DND-41 (cell line): ENCODE data around the gene COL4A1.

Source experiments
- ATAC-seq: fragments of 200-7000 bp; cut with Tn5 transposase; 3 replicates; pipeline ENCODE4 v1.9.1; 2021; ENCODE audit warnings: low read depth; ENCODE audit not compliant: insufficient read depth
- DNase-seq: peaks from one replicate; pipeline ENCODE4 v3.0.0-alpha.2; 2020
- H2AFZ ChIP-seq: 2 replicates; pipeline ENCODE4 v1.6.0; 2012; ENCODE audit warnings: low read depth, low read length
- H3K27ac ChIP-seq: 2 replicates; pipeline ENCODE4 v1.5.1; 2012; ENCODE audit warnings: low read length, inconsistent platforms
- H3K27me3 ChIP-seq: fragments of 200-600 bp; sonication (generic); 2 replicates; pipeline ENCODE4 v1.6.0; 2012; ENCODE audit warnings: low read length, mild to moderate bottlenecking, inconsistent platforms; ENCODE audit not compliant: insufficient read depth, poor library complexity
- H3K36me3 ChIP-seq: 2 replicates; pipeline ENCODE4 v1.5.1; 2012; ENCODE audit warnings: low read length, inconsistent platforms; ENCODE audit not compliant: insufficient read depth
- H3K4me1 ChIP-seq: 2 replicates; pipeline ENCODE4 v1.5.1; 2012; ENCODE audit warnings: mild to moderate bottlenecking, low read length; ENCODE audit not compliant: insufficient read depth
- H3K4me2 ChIP-seq: 2 replicates; pipeline ENCODE4 v1.6.0; 2012; ENCODE audit warnings: mild to moderate bottlenecking, moderate library complexity, low read length, inconsistent platforms; ENCODE audit not compliant: insufficient read depth
- H3K4me3 ChIP-seq, 2 experiments: fragments of 200-600 bp in 1 of 2; shearing (Covaris generic) in 1 of 2; 2 replicates each; pipeline ENCODE4 v1.5.1; 2012 to 2016; ENCODE audit warnings: inconsistent platforms in 2 of 2, low read length in 2 of 2, mild to moderate bottlenecking in 2 of 2, low read depth in 1 of 2, moderate library complexity in 1 of 2
- H3K79me2 ChIP-seq: 2 replicates; pipeline ENCODE4 v1.6.0; 2012; ENCODE audit warnings: low read length, inconsistent platforms; ENCODE audit not compliant: insufficient read depth
- H3K9ac ChIP-seq: 2 replicates; pipeline ENCODE4 v1.6.0; 2012; ENCODE audit warnings: low read depth, mild to moderate bottlenecking, inconsistent platforms, low read length, moderate library complexity
- H3K9me3 ChIP-seq: 2 replicates; pipeline ENCODE4 v1.5.1; 2012; ENCODE audit warnings: low read length, moderate library complexity, mild to moderate bottlenecking, inconsistent platforms; ENCODE audit not compliant: insufficient read depth, severe bottlenecking
- H4K20me1 ChIP-seq: 2 replicates; pipeline ENCODE4 v1.6.0; 2012; ENCODE audit warnings: low read length; ENCODE audit not compliant: insufficient read depth
- CTCF ChIP-seq: IDR thresholded peaks from 2 replicates; pipeline ENCODE4 v1.5.1; 2012; ENCODE audit warnings: borderline replicate concordance, low read length, moderate library complexity, mild to moderate bottlenecking; ENCODE audit not compliant: poor library complexity, severe bottlenecking; ENCODE audit errors: extremely low read depth
- EZH2 ChIP-seq: IDR thresholded peaks from 3 replicates; pipeline ENCODE4 v1.6.1; 2012; ENCODE audit warnings: borderline replicate concordance, low read depth, mild to moderate bottlenecking, moderate library complexity, low read length, inconsistent platforms; ENCODE audit not compliant: severe bottlenecking

COL4A1 gene

GRCh38 chr13:110354123-110354627 is 47.2 kb upstream of the COL4A1 start:
- no peak for ATAC-seq

GRCh38 chr13:110353339-110353977 is 46.5 kb upstream of the COL4A1 start:
- ATAC-seq: no peak
- Histone ChIP-seq H3K4me3 (no peak overlapping the region), H3K36me3 (no peaks in the 10 kb centered on the region), H2AFZ (no peak overlapping the region), H3K4me2 (no peak overlapping the region), H3K27me3 (peaks cover 16% of the 10 kb centered on the region), H3K4me1 (no peaks in the 10 kb centered on the region), H3K9ac (no peak overlapping the region), H4K20me1 (0 out of 2 replicates have a peak, but pooled peaks cover 4% of the 10 kb centered on the region), H3K79me2 (no peaks in the 10 kb centered on the region), H3K9me3 (no peaks in the 10 kb centered on the region), H3K27ac (no peak overlapping the region)
- TF ChIP-seq EZH2 (no peak), CTCF (no peak)
- no peak for DNase-seq

More at GRCh38 chr13:110354123-110354627, 47.2 kb upstream of the COL4A1 start:
- peaks cover 11% of the 10 kb centered on the region for H3K27me3 ChIP-seq
- no peak overlapping the region for H3K4me2 ChIP-seq
- no peaks in the 10 kb centered on the region for H3K79me2 ChIP-seq
- H3K36me3 ChIP-seq: no peaks in the 10 kb centered on the region
- no peak overlapping the region for H2AFZ ChIP-seq
- 0 out of 2 replicates have a peak, but pooled peaks cover 4% of the 10 kb centered on the region for H4K20me1 ChIP-seq
- H3K27ac ChIP-seq: no peak overlapping the region
- DNase-seq: no peak
- H3K4me3 ChIP-seq: no peak overlapping the region
- no peak for TF ChIP-seq EZH2
- TF ChIP-seq CTCF: no peak
- no peaks in the 10 kb centered on the region for H3K9me3 ChIP-seq
- no peaks in the 10 kb centered on the region for H3K4me1 ChIP-seq
- H3K9ac ChIP-seq: no peak overlapping the region

- H3K9me3 ChIP-seq: no peaks in the 10 kb centered on the region
- H3K4me3 ChIP-seq: no peak overlapping the region
- H3K27ac ChIP-seq: no peak overlapping the region
- H3K27me3 ChIP-seq: peaks cover 16% of the 10 kb centered on the region
- no peaks in the 10 kb centered on the region for H3K79me2 ChIP-seq
- H3K4me2 ChIP-seq: no peak overlapping the region
- no peaks in the 10 kb centered on the region for H3K36me3 ChIP-seq
- no peak overlapping the region for H3K9ac ChIP-seq
- H2AFZ ChIP-seq: no peak overlapping the region
- ATAC-seq (no peak), DNase-seq (peak; percentile 11)
- 0 out of 2 replicates have a peak, but pooled peaks cover 4% of the 10 kb centered on the region for H4K20me1 ChIP-seq
- TF ChIP-seq CTCF: peak; percentile 51
- no peak for TF ChIP-seq EZH2
- no peaks in the 10 kb centered on the region for H3K4me1 ChIP-seq
These were observed 45.8 kb upstream of the COL4A1 start for GRCh38 chr13:110352735-110353134.
